Neuronal stem cell (in vitro differentiated cells): Measurements from ENCODE around the gene SDCCAG8.

Source experiments
- DNase-seq: peaks from one replicate; pipeline ENCODE4 v3.0.0-alpha.2; 2013; ENCODE audit warnings: low spot score
- H2AFZ ChIP-seq: one replicate; pipeline ENCODE4 v1.6.1; 2013; ENCODE audit warnings: mild to moderate bottlenecking, low read length, inconsistent platforms
- H2AK5ac ChIP-seq: 2 replicates; pipeline ENCODE4 v1.6.1; 2013; ENCODE audit warnings: low read depth, mild to moderate bottlenecking, inconsistent platforms, low read length, moderate library complexity, mixed read lengths
- H2BK120ac ChIP-seq: 2 replicates; pipeline ENCODE4 v1.6.1; 2013; ENCODE audit warnings: low read depth, mild to moderate bottlenecking, inconsistent platforms, low read length, moderate library complexity, mixed read lengths
- H2BK12ac ChIP-seq: one replicate; pipeline ENCODE4 v1.6.1; 2013; ENCODE audit warnings: low read length, inconsistent platforms
- H2BK15ac ChIP-seq: 2 replicates; pipeline ENCODE4 v1.6.1; 2013; ENCODE audit warnings: mild to moderate bottlenecking, low read length, inconsistent platforms, mixed read lengths
- H2BK5ac ChIP-seq: one replicate; pipeline ENCODE4 v1.6.1; 2013; ENCODE audit warnings: inconsistent platforms, mild to moderate bottlenecking, low read length, moderate library complexity
- H3K14ac ChIP-seq: one replicate; pipeline ENCODE4 v1.6.1; 2013; ENCODE audit warnings: low read length, inconsistent platforms
- H3K18ac ChIP-seq: 2 replicates; pipeline ENCODE4 v1.6.1; 2013; ENCODE audit warnings: low read length, inconsistent platforms
- H3K23ac ChIP-seq: 2 replicates; pipeline ENCODE4 v1.6.1; 2013; ENCODE audit warnings: low read depth, mild to moderate bottlenecking, mixed read lengths, low read length, inconsistent platforms; ENCODE audit not compliant: poor library complexity
- H3K27ac ChIP-seq: replicated peaks from 3 replicates; pipeline ENCODE4 v1.5.1; 2013; ENCODE audit warnings: low read length, inconsistent platforms
- H3K27me3 ChIP-seq, 3 experiments: 2 replicates each; pipeline ENCODE4 v1.6.1; 2013; ENCODE audit warnings: low read length in 3 of 3, mild to moderate bottlenecking in 2 of 3, inconsistent platforms in 1 of 3, low read depth in 1 of 3, mixed read lengths in 1 of 3, moderate library complexity in 1 of 3; ENCODE audit not compliant: control insufficient read depth in 3 of 3, insufficient read depth in 3 of 3
- H3K36me3 ChIP-seq, 2 donors: replicated peaks in 1 of 2; 2 replicates each; pipeline ENCODE4 v1.6.1; 2013; ENCODE audit warnings: low read length in 2 of 2; ENCODE audit not compliant: control insufficient read depth in 2 of 2, insufficient read depth in 2 of 2
- H3K4ac ChIP-seq: 2 replicates; pipeline ENCODE4 v1.6.1; 2013; ENCODE audit warnings: inconsistent platforms, mild to moderate bottlenecking, low read length, moderate library complexity
- H3K4me1 ChIP-seq, 2 donors: 1 replicate in 1 of 2; 2 replicates in 1 of 2; pipeline ENCODE4 v1.6.1; 2013; ENCODE audit warnings: low read length in 2 of 2, low read depth in 1 of 2; ENCODE audit not compliant: control insufficient read depth in 2 of 2, insufficient read depth in 1 of 2
- H3K4me2 ChIP-seq: one replicate; pipeline ENCODE4 v1.6.1; 2013; ENCODE audit warnings: mild to moderate bottlenecking, low read length, inconsistent platforms; ENCODE audit not compliant: insufficient read depth, poor library complexity, severe bottlenecking
- H3K4me3 ChIP-seq, 2 donors: 2 replicates each; pipeline ENCODE4 v1.5.1; 2013; ENCODE audit warnings: low read length in 2 of 2, mild to moderate bottlenecking in 2 of 2, inconsistent platforms in 1 of 2, moderate library complexity in 1 of 2
- H3K79me1 ChIP-seq: one replicate; pipeline ENCODE4 v1.6.1; 2013; ENCODE audit warnings: low read depth, mild to moderate bottlenecking, inconsistent platforms, low read length, moderate library complexity
- H3K9ac ChIP-seq: one replicate; pipeline ENCODE4 v1.6.1; 2013; ENCODE audit warnings: mild to moderate bottlenecking, low read depth, low read length, inconsistent platforms; ENCODE audit not compliant: poor library complexity
- H3K9me3 ChIP-seq, 2 donors: replicated peaks in 1 of 2; 2 replicates each; pipeline versions ENCODE3 to v1.6.1; 2013; ENCODE audit warnings: low read length in 2 of 2, mild to moderate bottlenecking in 2 of 2, inconsistent platforms in 1 of 2, low read depth in 1 of 2, mixed read lengths in 1 of 2, moderate library complexity in 1 of 2; ENCODE audit not compliant: control insufficient read depth in 2 of 2, insufficient read depth in 1 of 2
- H4K8ac ChIP-seq: one replicate; pipeline ENCODE4 v1.6.1; 2013; ENCODE audit warnings: low read depth, mild to moderate bottlenecking, inconsistent platforms, low read length, moderate library complexity
- H4K91ac ChIP-seq: one replicate; pipeline ENCODE4 v1.6.1; 2013; ENCODE audit warnings: low read length, low read depth, mild to moderate bottlenecking, inconsistent platforms; ENCODE audit not compliant: poor library complexity
- WGBS, 2 donors: extraction: QIAGEN DNeasy Blood & Tissue Kit; methylation state at CpG; one replicate each; pipeline ENCODE4 v1.1.7; 2013; ENCODE audit warnings: missing lambda C conversion rate in 2 of 2, mixed read lengths in 1 of 2; ENCODE audit not compliant: insufficient read length in 2 of 2, insufficient replicate concordance in 1 of 2; ENCODE audit errors: extremely low coverage in 2 of 2; 5-methylcytosine and 5-hydroxymethylcytosine counted together

Gene SDCCAG8

GRCh38 chr1:243477731-243478290, 222.0 kb downstream of the SDCCAG8 start:
- Histone ChIP-seq H3K79me1 (no peaks in the 10 kb centered on the region), H3K9me3 (peaks cover 0 to 11% of the 10 kb centered on the region in 2 donors), H3K36me3 (no peaks in the 10 kb centered on the region), H4K8ac (no peak overlapping the region), H2BK5ac (no peak overlapping the region), H4K91ac (no peak overlapping the region), H3K9ac (no peak overlapping the region), H2AK5ac (no peak overlapping the region), H3K4me3 (no peak overlapping the region), H2BK120ac (no peak overlapping the region), H3K18ac (no peak overlapping the region), H3K27ac (no peak overlapping the region), H2AFZ (no peak overlapping the region), H2BK15ac (no peak overlapping the region), H3K27me3 (no peaks in the 10 kb centered on the region), H2BK12ac (no peak overlapping the region), H3K14ac (no peak overlapping the region), H3K23ac (no peak overlapping the region), H3K4me2 (no peak overlapping the region), H3K4me1 (peaks cover 24 to 38% of the 10 kb centered on the region in 2 donors), H3K4ac (no peak overlapping the region)
- WGBS, 2 donors, result no CpG with 5 or more reads among the region's 7 CpGs
- no peak for DNase-seq

GRCh38 chr1:243481101-243481500, 225.3 kb downstream of the SDCCAG8 start:
- H2BK12ac ChIP-seq, result no peak overlapping the region
- no peak overlapping the region for H3K23ac ChIP-seq
- H2BK5ac ChIP-seq, result no peak overlapping the region
- H3K4me1 ChIP-seq, result peaks cover 3 to 24% of the 10 kb centered on the region in 2 donors
- no peak overlapping the region for H2BK120ac ChIP-seq
- no peak overlapping the region for H3K4me3 ChIP-seq
- no peak overlapping the region for H3K4ac ChIP-seq
- no peak overlapping the region for H3K27ac ChIP-seq
- H3K14ac ChIP-seq, result no peak overlapping the region
- 100% methylated on average over 1 of the region's 5 CpGs; no CpG with 5 or more reads in 1 of the 2 donors for WGBS, 2 donors
- no peaks in the 10 kb centered on the region for H3K36me3 ChIP-seq
- H3K18ac ChIP-seq, result no peak overlapping the region
- H4K8ac ChIP-seq, result no peak overlapping the region
- H3K4me2 ChIP-seq, result no peak overlapping the region
- H2AK5ac ChIP-seq, result peak overlapping the region; percentile 7
- no peak overlapping the region for H2BK15ac ChIP-seq
- H3K27me3 ChIP-seq, result no peaks in the 10 kb centered on the region
- no peak for DNase-seq
- H3K9ac ChIP-seq, result no peak overlapping the region
- peaks cover 0 to 11% of the 10 kb centered on the region in 2 donors for H3K9me3 ChIP-seq
- no peak overlapping the region for H2AFZ ChIP-seq
- H3K79me1 ChIP-seq, result no peaks in the 10 kb centered on the region
- no peak overlapping the region for H4K91ac ChIP-seq

- Histone ChIP-seq H3K18ac (peak overlapping the region; percentile 98), H2AFZ (no peak overlapping the region), H2BK15ac (peak overlapping the region; percentile 71), H3K4me3 (peak overlapping the region in 1 of 2 donors; percentile 70), H2BK5ac (peak overlapping the region; percentile 94), H3K27ac (peak overlapping the region; percentile 17), H4K91ac (no peak overlapping the region), H3K36me3 (no peaks in the 10 kb centered on the region), H3K9ac (peak overlapping the region; percentile 53), H3K4me2 (peak overlapping the region; percentile 82), H2BK120ac (peak overlapping the region; percentile 88), H2BK12ac (no peak overlapping the region), H3K23ac (peak overlapping the region; percentile 74), H4K8ac (peak overlapping the region; percentile 95), H3K4ac (no peak overlapping the region), H3K79me1 (no peaks in the 10 kb centered on the region), H3K27me3 (no peaks in the 10 kb centered on the region), H3K9me3 (peaks cover 2 to 3% of the 10 kb centered on the region in 2 donors), H3K14ac (peak overlapping the region; percentile 61), H3K4me1 (peaks cover 0 to 20% of the 10 kb centered on the region in 2 donors), H2AK5ac (peak overlapping the region; percentile 10)
- DNase-seq, result peak; percentile 38
- no CpG with 5 or more reads among the region's 25 CpGs for WGBS, 2 donors
Measured at GRCh38 chr1:243482141-243483022, 226.5 kb downstream of the SDCCAG8 start.
